HEK293T (cell line): ENCODE data around the gene ANKRD63.

Source experiments
- CTCF ChIA-PET: fragments of 350-600 bp; formaldehyde crosslinking; extraction: SDS; loops from one replicate; lab custom pipeline; 2021; ENCODE audit warnings: antibody characterized with exemption, inconsistent platforms; lab: Yijun Ruan, JAX
- POLR2A ChIA-PET: fragments of 350-600 bp; formaldehyde crosslinking; extraction: SDS; loops from one replicate; lab custom pipeline; 2020; ENCODE audit warnings: antibody characterized with exemption, inconsistent platforms; lab: Yijun Ruan, JAX
- DNase-seq: peaks from one replicate; pipeline ENCODE4 v3.0.0; 2012; ENCODE audit warnings: mixed read lengths; ENCODE audit errors: extremely low spot score
- ARNT ChIP-seq: fragments of 450-650 bp; IDR thresholded peaks from 2 replicates; pipeline ENCODE4 v1.6.1; 2017; ENCODE audit warnings: mild to moderate bottlenecking
- BHLHE40 ChIP-seq: fragments of 450-650 bp; IDR thresholded peaks from 2 replicates; pipeline ENCODE4 v1.6.1; 2016; ENCODE audit warnings: mild to moderate bottlenecking, moderate library complexity, borderline replicate concordance
- CTBP1 ChIP-seq: fragments of 450-650 bp; IDR thresholded peaks from 2 replicates; pipeline ENCODE4 v1.6.1; 2016; ENCODE audit warnings: borderline replicate concordance
- ELF4 ChIP-seq: fragments of 450-650 bp; IDR thresholded peaks from 2 replicates; pipeline ENCODE4 v1.6.1; 2017; ENCODE audit warnings: antibody characterized with exemption
- FOXA1 ChIP-seq: fragments of 450-650 bp; IDR thresholded peaks from 2 replicates; pipeline ENCODE4 v1.6.1; 2016; ENCODE audit warnings: mild to moderate bottlenecking
- FOXK2 ChIP-seq: fragments of 450-650 bp; IDR thresholded peaks from 2 replicates; pipeline ENCODE4 v1.6.1; 2016; ENCODE audit warnings: mild to moderate bottlenecking
- FOXM1 ChIP-seq: fragments of 450-650 bp; IDR thresholded peaks from 2 replicates; pipeline ENCODE4 v1.6.1; 2017; ENCODE audit warnings: mild to moderate bottlenecking, borderline replicate concordance
- HDGF ChIP-seq: fragments of 450-650 bp; IDR thresholded peaks from 2 replicates; pipeline ENCODE4 v1.6.1; 2017; ENCODE audit warnings: antibody characterized with exemption, borderline replicate concordance
- L3MBTL2 ChIP-seq: fragments of 450-650 bp; conservative IDR thresholded peaks from 2 replicates; pipeline ENCODE4 v1.6.1; 2016; ENCODE audit warnings: mild to moderate bottlenecking
- LEF1 ChIP-seq: fragments of 450-650 bp; IDR thresholded peaks from 2 replicates; pipeline ENCODE4 v1.6.1; 2017; ENCODE audit warnings: mild to moderate bottlenecking, borderline replicate concordance
- NFRKB ChIP-seq: fragments of 450-650 bp; IDR thresholded peaks from 2 replicates; pipeline ENCODE4 v1.6.1; 2016; ENCODE audit warnings: mild to moderate bottlenecking, moderate library complexity
- SP1 ChIP-seq: fragments of 450-650 bp; IDR thresholded peaks from 2 replicates; pipeline ENCODE4 v1.6.1; 2017
- SUZ12 ChIP-seq: fragments of 450-650 bp; IDR thresholded peaks from 2 replicates; pipeline ENCODE4 v1.6.1; 2016; ENCODE audit warnings: mild to moderate bottlenecking
- TARDBP ChIP-seq: fragments of 450-650 bp; IDR thresholded peaks from 2 replicates; pipeline ENCODE4 v1.6.1; 2016
- ZNF384 ChIP-seq: fragments of 450-650 bp; IDR thresholded peaks from 2 replicates; pipeline ENCODE4 v1.6.1; 2016
- TF ChIP-seq, protein P1 (sequence below): fragments of 450-650 bp; IDR thresholded peaks from 2 replicates; pipeline ENCODE4 v1.6.1; 2016

ANKRD63 gene

DNA sequence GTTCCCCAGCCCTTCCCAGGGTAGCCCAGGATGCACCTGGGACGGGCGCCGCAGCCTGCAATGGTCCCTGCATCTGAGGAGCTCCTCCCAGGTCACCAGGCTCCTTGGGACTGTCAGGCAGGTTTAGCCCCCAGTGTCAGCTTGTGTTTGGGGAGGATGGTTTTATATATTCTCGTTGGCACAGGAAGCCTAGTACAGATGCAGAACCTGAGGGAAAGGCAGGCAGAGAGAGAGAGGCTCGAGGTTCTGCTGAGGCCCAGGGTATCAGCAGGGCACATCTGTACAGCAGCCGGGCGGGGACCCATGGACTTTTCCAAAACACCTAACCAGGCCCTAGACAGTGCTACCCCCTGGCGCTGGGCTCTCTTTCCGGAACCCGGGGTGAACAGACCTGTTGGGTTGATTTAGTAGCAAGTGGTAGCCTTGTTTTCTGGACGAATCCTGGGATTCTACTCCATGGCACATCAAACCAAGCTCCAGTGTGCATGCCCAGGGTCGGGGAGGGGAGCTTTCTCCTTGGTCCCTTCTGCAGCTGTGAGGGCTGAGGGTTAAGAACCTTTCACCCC, 35.4 kb downstream of the ANKRD63 start:
- POLR2A ChIA-PET: no interaction called here
- CTCF ChIA-PET: interaction anchor here (0.7 kb wide), 1 partner anchor 32 kb away, joined by 3 read pairs; no protein-coding TSS in a partner anchor
- DNase-seq: no peak
- no peak for TF ChIP-seq FOXK2
- TF ChIP-seq L3MBTL2: no peak
- TF ChIP-seq NFRKB: no peak
- no peak for TF ChIP-seq SUZ12
- TF ChIP-seq LEF1: no peak

DNA sequence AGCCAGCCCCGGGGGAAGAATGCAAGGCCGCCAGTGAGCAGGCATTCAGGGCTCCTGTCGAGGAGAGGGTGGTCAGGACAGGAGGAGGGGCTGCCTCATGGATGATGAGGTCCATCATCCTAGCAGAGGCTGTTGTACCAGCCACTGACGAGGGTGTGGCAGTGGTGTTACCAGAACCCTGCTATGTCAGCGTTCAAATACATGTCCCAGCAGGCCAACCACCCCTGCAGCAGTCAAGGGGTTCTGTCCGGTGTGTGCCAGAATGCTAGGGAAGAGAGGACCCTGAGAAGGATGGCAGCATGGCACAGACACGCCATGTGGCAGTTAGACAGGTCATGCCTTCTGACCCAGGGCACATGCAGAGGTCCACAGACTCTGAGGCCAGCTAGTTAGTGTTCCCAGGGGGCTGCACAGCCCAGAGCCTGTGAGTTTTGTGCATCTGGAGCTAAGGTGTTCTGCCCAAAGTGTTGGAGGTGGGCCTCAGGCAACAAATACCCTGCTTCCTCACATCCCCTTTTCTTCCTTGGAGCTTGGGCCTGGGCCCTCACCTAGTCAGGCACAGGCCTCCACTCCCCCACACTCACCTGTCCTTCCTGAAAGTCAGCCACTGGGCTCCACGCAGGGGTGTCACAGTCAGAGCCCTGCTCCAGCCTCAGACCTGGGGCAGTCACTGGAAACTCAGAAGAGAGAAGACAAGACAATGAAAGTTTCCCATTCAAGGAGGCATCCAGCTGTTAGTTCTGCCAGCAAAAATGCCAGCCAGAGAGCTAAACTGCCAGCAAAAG, 36.2 kb downstream of the ANKRD63 start:
- ChIA-PET CTCF (interaction anchor here (0.7 to 1.4 kb wide), 2 partner anchors 28 to 33 kb away, joined by 3 to 6 read pairs; no protein-coding TSS in a partner anchor), POLR2A (no interaction called here)
- TF ChIP-seq ELF4 (no peak), ARNT (no peak), FOXM1 (no peak), TARDBP (no peak), BHLHE40 (no peak), FOXA1 (no peak), FOXK2 (no peak), SP1 (no peak), HDGF (no peak), LEF1 (no peak), NFRKB (no peak), SUZ12 (no peak)
- TF ChIP-seq, protein P1, sequence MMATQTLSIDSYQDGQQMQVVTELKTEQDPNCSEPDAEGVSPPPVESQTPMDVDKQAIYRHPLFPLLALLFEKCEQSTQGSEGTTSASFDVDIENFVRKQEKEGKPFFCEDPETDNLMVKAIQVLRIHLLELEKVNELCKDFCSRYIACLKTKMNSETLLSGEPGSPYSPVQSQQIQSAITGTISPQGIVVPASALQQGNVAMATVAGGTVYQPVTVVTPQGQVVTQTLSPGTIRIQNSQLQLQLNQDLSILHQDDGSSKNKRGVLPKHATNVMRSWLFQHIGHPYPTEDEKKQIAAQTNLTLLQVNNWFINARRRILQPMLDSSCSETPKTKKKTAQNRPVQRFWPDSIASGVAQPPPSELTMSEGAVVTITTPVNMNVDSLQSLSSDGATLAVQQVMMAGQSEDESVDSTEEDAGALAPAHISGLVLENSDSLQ: no peak
- no peak for DNase-seq

DNA sequence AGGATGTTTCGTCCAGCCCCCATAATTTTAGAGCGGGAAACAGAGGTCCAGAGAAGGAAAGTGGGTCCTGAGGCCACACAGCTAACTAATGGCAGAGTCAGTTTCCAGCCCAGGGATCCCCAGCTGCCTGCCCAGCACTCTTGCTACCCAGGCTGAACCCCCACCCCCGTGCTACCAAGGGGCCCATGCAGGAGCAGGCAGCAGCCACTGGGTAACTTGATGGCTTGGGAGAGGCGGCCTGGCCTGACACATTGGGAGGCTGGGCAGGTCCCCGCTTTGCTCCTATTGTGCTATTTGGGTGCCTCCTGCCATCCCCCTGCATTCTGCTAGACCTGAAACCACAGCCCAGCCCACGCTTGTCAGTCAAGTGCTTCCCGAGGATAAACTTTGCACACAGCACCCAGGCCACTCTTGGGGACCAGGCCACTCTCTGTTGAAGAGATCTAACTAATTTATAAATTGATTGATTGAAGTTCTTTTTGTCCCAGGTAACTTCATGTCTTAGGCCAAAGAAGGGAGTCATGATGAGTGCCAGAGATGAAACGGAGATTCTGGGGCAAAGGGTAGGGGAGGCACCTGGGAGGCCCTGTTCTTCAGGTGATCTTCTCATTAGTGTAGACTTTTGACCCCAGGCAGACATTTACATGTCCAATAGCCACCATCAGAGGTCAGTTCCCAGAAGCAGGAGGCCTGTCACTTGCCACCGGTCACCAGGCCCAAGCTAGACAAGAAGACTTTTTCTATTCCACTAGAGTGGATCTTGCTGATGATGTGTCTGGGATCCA, 37.0 kb downstream of the ANKRD63 start:
- no peak for TF ChIP-seq LEF1
- TF ChIP-seq TARDBP: no peak
- no peak for TF ChIP-seq SP1
- no peak for TF ChIP-seq FOXK2
- ChIA-PET CTCF (interaction anchor here (0.9 to 1.4 kb wide), 2 partner anchors 18 to 29 kb away, joined by 3 to 6 read pairs; no protein-coding TSS in a partner anchor), POLR2A (no interaction called here)
- DNase-seq: no peak

DNA sequence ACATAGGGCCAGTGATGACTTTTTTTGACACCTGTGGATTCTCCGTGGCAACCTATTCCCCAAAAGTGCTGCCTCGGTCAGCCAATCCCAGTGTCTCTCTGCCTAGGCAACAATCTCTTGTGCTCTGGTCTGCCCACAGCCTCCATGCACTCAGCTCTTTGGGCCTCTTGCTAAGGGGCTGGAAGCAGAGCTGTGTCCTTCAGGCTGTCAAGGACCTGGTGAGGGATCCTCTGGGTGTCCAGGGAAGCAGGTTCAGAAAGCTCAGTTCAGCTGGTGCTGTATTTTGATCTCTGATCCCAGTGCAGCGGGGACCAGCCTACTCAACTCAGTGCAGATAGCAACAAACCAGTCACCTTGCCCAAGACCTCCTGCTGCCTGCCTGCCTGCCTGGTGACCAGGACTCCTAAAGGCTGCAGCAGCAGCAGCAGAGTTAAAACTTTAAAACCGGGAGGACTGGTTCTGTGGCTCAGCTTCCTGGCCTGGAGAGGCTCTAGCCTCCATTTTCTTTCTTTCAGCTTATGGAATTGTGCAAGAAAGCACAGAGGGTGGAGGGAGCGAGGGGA, 37.8 kb downstream of the ANKRD63 start:
- ChIA-PET CTCF (interaction anchor here (0.7 to 0.9 kb wide), 3 partner anchors 19 to 510 kb away, joined by 3 read pairs; no protein-coding TSS in a partner anchor), POLR2A (no interaction called here)
- TF ChIP-seq CTBP1: no peak
- TF ChIP-seq, protein P1: no peak
- TF ChIP-seq ARNT: no peak
- no peak for TF ChIP-seq LEF1
- TF ChIP-seq NFRKB: no peak
- no peak for TF ChIP-seq BHLHE40
- no peak for DNase-seq

DNA sequence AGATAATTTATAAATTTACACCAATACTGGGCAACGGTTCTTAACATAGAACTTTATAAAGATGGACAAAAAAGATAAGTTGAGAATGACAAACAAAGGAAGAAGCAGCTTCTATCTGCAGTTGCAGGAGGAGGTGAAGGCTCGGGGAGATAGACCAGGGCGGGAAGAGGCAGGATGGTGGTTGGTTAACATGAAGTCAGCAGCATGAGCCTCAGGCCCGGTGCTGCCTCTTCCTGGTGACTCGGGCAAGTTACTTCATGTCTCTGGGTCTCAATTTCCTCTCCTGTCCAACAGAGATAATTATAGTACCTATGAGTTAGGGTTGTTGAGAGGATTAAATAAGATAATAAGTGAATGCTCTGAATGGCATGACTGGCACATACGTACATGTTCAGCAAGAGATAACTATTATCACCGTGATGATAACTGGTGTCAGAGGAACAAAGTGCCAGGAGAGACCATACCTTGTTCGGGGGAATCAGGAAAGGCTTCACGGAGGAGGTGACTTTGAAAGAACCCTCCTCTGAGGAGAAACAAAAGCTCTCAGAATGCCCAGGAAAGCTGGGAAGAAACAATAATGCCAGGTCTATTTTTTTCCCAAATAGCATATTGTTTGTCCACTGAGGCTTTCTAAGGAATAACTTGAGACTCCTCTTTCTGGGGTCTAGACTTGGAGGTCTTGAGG, 39.6 kb downstream of the ANKRD63 start:
- POLR2A ChIA-PET: no interaction called here
- DNase-seq: no peak
- TF ChIP-seq L3MBTL2 (no peak), LEF1 (no peak), ARNT (no peak), FOXA1 (no peak), SP1 (no peak), BHLHE40 (no peak), ELF4 (no peak), SUZ12 (no peak), TARDBP (no peak), HDGF (no peak), NFRKB (no peak), ZNF384 (no peak), CTBP1 (no peak), FOXM1 (no peak), FOXK2 (no peak)
- TF ChIP-seq, protein P1: no peak
- CTCF ChIA-PET: interaction anchor here (1.5 to 1.6 kb wide), 2 partner anchors 26 to 31 kb away, joined by 3 to 5 read pairs; no protein-coding TSS in a partner anchor
